ENCODE measurements around the gene TTC33. TPM values are rescaled to one million over a fixed set of nuclear protein-coding genes. Genes with fewer than 3 reads are reported as not detected.
"Not testable (repeated sequence)": the region's sequence is repeated elsewhere in the genome, so short reads cannot be mapped to it uniquely, and the experiment has no call there.

Gene TTC33
- total and polyA plus RNA-seq, 10 donors, result 4.3 to 17.9 (median 13.7) TPM

DNA sequence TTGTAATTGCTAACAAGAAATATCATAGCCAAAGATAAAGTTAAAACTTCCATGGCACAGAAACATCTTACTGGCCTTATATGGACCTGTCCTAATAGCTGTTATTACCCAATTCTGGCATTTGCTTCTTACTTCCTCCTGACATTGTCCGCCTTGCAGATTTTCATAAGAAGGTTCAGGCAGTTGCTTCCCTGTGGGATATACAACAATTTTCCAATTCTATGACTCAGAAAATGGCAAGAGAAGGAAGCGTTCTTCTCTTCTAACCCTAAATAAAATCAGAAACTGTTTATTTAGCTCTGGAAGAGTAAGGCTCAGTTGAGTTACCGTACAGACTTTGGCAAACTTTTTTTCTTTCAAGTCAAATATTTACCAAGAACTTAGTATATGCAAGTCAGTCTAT lies 40.7 kb upstream of the TTC33 start:
- TF ChIP-seq POLR2AphosphoS5 (IDR thresholded peaks at IDR 0.05), result no peak
- TF ChIP-seq POLR2A (IDR thresholded peaks at IDR 0.05), result no peak
- no peak for TF ChIP-seq CTCF (IDR thresholded peaks at IDR 0.05 in 8 of 11, conservative IDR thresholded peaks at IDR 0.05 in 3 of 11)
- Histone ChIP-seq H3K27me3 (replicated peaks in 1 of 7) (no peaks in the 10 kb centered on the region), H3K4me3 (peak overlapping the region in 7 of 8 donors; percentile 88 to 99 (median 97)), H3K27ac (peak overlapping the region in 7 of 8 donors; percentile 93 to 98 (median 96)), H3K9me3 (no peaks in the 10 kb centered on the region), H3K36me3 (peaks cover 0 to 12% (median 0%) of the 10 kb centered on the region in 6 donors), H3K4me1 (peaks cover 6 to 72% (median 50%) of the 10 kb centered on the region in 6 donors)
- WGBS, 5 donors, result 30 to 59% (median 45%) methylated on average over 3 of the region's 3 CpGs
- intact Hi-C loops (cut with DNase I; ENCODE audit: low total_unique reads), result no loop called here
- DNase-seq, result no peak

- H3K9me3 ChIP-seq; H3K4me3 ChIP-seq; H3K27me3 ChIP-seq (replicated peaks in 1 of 7); DNase-seq; intact Hi-C loops (cut with DNase I; ENCODE audit: low total_unique reads); H3K27ac ChIP-seq: not testable (repeated sequence)
- peaks cover 0 to 12% (median 0%) of the 10 kb centered on the region in 6 donors for H3K36me3 ChIP-seq
- WGBS, 5 donors, result 93 to 100% (median 95%) methylated on average over 3 of the region's 3 CpGs
- H3K4me1 ChIP-seq, result peaks cover 6 to 89% (median 65%) of the 10 kb centered on the region in 6 donors
These were observed 39.1 kb upstream of the TTC33 start for GRCh38 chr5:40794877-40795276.

GRCh38 chr5:40794340-40794739 lies 38.6 kb upstream of the TTC33 start:
- peaks cover 0 to 12% (median 0%) of the 10 kb centered on the region in 6 donors for H3K36me3 ChIP-seq
- H3K9me3 ChIP-seq; DNase-seq; H3K27me3 ChIP-seq (replicated peaks in 1 of 7); intact Hi-C loops (cut with DNase I; ENCODE audit: low total_unique reads); H3K4me3 ChIP-seq; H3K27ac ChIP-seq: not testable (repeated sequence)
- H3K4me1 ChIP-seq, result peaks cover 6 to 91% (median 68%) of the 10 kb centered on the region in 6 donors

- WGBS, 5 donors, result 92 to 96% (median 94%) methylated on average over 10 of the region's 10 CpGs
- H3K4me3 ChIP-seq; H3K9me3 ChIP-seq; H3K27me3 ChIP-seq (replicated peaks in 1 of 7); H3K27ac ChIP-seq; intact Hi-C loops (cut with DNase I; ENCODE audit: low total_unique reads); DNase-seq: not testable (repeated sequence)
- Histone ChIP-seq H3K36me3 (peaks cover 0 to 23% (median 6%) of the 10 kb centered on the region in 6 donors), H3K4me1 (peaks cover 6 to 92% (median 66%) of the 10 kb centered on the region in 6 donors)
These were observed 36.9 kb upstream of the TTC33 start for GRCh38 chr5:40792691-40793090.

DNA sequence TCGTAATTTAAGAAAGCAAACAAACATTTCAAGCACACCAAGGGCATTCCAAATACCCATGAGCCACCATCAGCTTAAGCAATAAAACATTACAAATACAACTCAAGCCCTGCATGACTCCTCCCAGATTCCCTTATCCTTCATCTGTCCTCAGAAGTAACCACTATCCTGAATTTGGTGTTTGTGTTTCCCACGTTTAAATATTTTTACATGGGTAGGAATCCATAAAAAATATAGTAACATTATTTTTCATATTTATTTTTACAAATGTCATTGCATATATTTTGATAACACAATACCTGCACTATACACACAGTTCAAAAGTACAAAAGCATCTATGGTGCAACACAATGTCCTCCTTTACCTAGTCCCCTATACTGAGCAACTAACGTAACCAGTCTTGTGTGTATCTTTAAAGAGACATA lies 36.0 kb upstream of the TTC33 start:
- Histone ChIP-seq H3K9me3 (peaks cover 0 to 14% (median 8%) of the 10 kb centered on the region in 8 donors), H3K4me1 (peaks cover 5 to 94% (median 61%) of the 10 kb centered on the region in 6 donors), H3K27ac (peak overlapping the region in 1 of 8 donors; percentile 12), H3K4me3 (no peak overlapping the region), H3K36me3 (peaks cover 0 to 23% (median 6%) of the 10 kb centered on the region in 6 donors), H3K27me3 (replicated peaks in 1 of 7) (no peaks in the 10 kb centered on the region)
- intact Hi-C loops (cut with DNase I; ENCODE audit: low total_unique reads), result no loop called here
- WGBS, 5 donors, result 62 to 82% (median 74%) methylated on average over 3 of the region's 3 CpGs
- DNase-seq, result no peak
- TF ChIP-seq POLR2AphosphoS5 (IDR thresholded peaks at IDR 0.05) (no peak), CTCF (IDR thresholded peaks at IDR 0.05 in 8 of 11, conservative IDR thresholded peaks at IDR 0.05 in 3 of 11) (no peak), POLR2A (IDR thresholded peaks at IDR 0.05) (no peak)

Measured in spleen (tissue), 11 donors.